Stimulated activated CD8-positive, alpha-beta memory T cell treated with anti-CD3 and anti-CD28 coated beads, Interleukin-7, amount 100 ng/mL, for 48 hours (primary cell): Measurements from ENCODE around the gene RABL2B.

ENCODE experiments used
- DNase-seq, 2 donors: peaks; one replicate each; pipeline ENCODE4 v3.0.0-alpha.2; 2020; ENCODE audit warnings: low read depth in 1 of 2; ENCODE audit errors: extremely low read depth in 1 of 2

RABL2B gene

DNA sequence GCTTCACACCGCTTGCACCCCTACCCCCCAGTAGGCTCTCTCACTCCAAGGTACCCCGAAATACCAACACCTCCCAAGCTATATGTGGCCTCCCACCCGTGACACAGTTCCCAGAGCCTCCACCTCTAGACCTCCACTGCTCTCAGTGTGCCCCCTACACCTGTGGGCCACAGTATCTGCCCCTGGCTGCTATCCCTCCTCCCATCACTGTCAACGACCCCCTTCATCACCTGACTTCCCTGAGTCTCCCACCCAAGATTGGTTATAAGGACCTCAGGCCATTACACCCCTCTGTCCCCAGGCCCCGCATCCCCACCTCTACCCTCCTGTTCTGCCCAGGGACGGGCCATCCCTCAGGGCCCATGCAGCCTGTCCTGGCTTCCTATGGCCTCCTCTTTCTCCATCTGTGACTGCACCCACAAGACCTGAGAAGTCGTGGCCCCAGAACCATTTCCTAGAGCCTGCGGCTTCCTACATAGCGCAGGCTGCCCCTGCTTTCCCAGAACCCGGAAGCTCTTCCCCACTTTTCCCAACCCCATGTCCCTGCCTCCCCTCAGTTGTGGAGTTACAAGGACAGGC lies 44.7 kb downstream of the RABL2B start:
- DNase-seq, result no peak

DNA sequence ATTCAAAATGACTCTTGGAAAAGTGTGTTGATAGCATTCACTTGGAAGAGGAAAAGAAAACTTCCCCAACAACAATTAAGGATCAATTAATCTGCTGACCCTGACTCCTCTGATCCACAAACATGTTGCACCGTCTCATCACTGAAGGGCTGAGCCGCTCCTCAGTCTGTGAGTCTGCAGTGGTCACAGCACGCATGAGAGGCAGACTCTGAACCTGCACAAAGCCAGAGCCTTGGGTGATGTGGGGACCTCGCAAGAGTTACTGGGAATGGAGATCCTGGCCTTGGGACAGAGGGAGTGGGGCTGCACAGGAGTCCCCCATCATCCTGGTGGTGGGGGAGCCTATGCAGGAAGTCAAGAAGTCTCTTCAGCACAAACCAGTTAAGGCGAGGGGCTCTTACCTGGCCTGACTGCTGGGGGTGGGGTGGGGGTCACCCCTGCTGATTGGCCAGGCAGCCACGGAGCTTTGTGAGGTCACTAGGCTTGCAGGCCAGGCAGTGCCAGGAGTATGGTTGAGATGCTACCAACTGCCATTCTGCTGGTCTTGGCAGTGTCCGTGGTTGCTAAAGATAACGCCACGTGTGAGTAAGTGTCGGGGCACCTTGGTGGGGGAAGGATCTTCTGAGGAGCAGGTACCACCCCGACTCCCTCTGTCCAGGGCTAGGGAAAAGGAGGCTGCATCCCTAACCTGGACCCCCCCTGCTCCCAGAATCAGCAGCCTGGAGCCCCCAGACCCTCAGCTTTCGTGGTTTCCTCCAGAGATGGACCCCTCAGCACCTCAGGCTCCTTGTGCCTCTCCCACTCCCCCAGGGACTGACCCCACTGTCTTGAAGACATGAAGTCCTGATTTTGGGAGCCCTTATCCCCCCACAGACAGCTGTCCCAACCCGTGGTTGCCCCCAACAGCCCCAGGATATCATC lies 45.4 kb downstream of the RABL2B start, which contains the start of gene ACR:
TSS of gene ACR (plus strand) at position 477 of the 921 bp plus-strand sequence. CDS start at position 509, 32 bp downstream.
- no peak for DNase-seq

DNA sequence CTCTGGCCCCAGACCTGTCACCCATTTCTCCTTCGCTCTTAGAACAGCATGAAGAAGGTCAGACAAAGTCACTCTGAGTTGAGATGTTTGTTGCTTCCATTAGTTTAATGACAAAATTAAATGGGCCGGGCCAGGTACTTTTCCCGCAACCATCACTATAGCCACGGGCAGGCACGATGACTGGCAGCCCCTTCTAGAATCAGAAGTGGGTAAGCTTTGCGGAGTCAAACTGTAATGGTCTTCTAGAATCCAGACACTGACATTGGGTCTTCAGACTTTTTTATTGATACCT lies 47.8 kb downstream of the RABL2B start:
- DNase-seq, result no peak

DNA sequence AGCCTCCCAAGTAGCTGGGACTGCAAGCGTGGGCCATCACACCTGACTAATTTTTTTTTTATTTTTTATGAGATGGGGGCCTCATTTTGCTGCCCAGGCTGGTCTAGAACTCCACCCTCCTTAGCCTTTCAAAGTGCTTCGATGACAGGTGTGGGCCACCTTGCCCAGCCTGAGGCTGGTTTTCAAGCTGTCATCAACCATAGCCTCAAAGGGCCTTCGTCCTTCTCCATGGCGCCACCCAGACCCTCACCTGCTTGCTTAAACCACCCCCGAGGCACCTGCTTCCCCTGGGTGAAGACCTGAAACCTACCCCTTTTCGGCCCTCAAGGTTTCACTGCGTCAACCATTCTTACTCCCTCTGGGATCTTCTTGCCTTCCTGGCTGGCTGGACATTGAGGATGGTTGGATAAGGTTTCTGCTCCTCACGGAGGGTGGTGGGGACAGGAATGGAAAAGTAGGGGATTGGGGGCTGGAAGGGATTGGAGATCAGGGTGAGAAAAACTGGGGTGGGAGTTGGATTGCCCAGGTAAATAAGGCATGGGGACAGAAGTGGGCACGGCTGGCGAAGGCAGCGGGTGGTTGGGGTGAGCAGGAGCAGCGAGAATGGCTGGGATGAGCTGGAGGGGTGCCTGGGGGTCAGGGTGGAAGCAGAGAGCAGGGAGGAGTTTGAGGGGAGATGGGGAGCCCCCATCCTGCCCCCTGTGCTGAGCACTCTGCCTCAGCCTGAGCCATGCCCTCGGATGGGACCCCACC lies 48.3 kb downstream of the RABL2B start:
- DNase-seq, result no peak

DNA sequence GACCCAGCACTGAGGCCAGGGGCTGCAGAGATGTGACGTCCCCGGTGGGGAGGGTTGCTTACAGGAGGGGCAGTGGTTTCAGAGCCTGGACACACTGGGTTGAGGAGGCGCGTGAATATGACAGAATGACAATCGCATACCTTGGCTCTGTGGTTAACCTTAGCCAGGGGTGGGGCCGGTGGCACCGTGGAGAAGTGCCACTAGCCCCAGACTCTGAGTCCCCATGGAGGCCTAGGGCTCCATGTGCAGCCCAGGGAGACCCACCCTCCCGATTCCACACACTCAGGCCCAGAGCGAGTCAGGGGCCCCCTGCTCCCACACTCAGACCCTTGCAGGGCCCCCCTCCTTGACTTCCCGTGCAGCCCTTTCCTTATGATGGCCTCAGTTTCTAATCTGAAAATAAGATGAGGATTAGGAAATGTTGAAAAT lies 49.1 kb downstream of the RABL2B start:
- no peak for DNase-seq

DNA sequence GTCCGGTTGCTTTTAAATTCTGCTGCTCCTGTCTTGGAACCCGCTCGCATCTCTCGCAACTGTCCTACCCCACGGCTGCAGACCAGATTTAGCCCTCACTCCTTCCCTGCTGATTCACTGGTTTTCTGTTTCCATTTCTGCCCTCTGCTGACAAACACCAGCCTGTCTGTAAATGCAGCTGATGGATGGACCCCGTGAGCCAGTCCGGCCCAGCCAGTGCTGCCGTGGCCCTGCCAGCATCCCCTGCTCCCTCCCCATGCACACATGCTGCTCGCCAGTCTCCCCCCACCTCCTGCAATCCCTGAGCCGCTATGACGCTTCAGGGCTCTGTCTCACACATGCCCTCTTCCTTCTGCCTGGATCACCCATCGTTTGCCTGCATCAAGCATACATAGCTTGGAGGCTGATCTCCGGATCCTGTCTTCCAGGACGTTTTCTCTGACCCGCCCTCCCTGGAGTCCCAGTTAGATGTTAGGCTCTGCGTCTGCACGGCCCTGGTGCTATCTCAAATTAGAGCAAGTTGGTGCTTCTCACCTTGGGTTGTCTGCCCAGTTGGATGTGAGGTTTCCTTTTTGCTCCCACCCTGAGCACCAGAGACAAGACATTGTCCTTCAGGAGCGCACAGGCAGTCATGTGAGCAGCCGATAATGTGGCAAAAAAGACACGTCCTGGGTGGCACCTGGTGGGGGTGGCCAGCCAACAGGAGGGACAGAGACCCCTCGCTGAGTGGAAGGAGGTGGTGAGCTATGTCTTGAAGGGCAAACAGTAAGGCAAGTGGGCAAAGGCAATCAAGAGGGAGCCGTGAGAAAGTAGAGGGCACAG lies 49.7 kb downstream of the RABL2B start:
- no peak for DNase-seq

DNA sequence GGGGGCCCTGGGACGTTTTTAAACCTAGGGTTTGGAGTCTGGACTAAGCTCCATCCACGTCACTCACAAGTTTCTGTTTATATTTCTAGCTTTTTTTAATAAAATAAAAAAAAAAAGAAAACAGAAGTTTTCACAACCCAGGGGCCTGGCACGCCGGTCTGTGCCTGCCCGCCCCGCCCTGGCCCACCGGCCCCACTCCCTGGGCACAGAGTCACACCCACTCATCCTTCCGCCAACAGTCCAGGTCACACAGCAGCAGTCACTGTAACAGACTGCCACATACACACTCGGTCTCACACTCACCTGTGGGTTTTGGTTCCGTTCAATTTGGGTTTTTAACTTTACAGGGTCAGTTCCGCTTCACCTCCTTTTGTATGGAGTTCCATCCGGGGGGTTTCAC lies 50.8 kb downstream of the RABL2B start:
- DNase-seq, result no peak

DNA sequence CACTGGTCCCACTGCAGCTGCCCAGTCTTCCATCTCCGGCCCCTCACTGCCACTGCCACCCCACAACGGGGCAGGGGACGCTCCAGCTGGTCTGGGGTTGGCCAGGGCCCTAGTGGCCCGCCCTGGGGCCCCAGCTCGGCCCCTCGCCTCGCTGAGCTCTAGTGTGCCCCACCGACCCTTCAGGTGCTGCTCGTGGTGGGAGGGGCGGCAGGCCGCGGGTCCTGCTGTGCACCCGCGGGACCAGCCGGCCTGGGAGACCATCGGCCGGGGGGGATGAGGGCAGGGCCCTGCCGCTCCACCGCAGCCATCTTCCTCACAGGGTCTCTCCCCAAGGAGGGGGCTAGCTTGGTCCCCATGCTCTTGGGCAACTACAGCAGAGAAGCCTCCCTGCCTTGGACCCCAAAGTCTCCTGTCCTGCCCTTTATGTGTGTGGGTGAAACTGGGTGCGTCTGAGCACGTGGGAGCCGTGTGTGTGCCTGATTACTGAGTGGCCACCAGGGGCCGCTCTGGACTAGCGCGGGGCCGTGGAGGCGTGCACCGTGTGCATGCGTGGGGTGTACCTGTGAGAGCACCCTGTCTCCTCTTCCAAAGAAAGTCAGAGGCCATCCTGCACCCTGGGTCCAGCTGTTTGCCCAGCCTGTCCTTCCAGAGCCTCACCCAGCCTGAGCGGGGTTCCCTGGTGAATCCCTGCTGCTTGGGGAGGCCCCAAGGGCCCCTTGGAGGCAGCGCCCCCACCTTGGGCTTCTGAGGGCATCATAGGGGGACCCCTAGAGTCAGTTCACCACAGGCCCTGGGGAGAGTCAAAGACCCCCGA lies 51.4 kb downstream of the RABL2B start:
- DNase-seq, result peak; percentile 17

DNA sequence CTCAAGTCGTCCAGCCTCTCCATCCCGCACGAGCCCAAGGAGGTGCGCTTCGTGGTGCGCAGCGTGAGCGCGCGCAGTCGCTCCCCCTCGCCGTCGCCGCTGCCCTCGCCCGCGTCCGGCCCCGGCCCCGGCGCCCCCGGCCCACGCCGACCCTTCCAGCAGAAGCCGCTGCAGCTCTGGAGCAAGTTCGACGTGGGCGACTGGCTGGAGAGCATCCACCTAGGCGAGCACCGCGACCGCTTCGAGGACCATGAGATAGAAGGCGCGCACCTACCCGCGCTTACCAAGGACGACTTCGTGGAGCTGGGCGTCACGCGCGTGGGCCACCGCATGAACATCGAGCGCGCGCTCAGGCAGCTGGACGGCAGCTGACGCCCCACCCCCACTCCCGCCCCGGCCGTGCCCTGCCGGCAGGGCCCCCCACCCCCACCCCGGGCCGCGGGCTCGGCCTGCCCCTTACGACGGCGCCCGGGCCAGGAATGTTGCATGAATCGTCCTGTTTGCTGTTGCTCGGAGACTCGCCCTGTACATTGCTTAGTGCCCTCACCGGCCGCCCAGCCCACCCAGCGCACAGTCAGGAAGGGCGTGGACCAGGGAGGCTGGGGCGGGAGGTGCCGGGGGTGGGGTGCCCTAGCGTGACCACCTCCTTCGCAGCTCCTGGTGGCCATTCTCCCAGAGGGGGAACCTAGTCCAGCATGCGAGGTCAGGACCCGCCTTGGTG lies 52.3 kb downstream of the RABL2B start:
- no peak for DNase-seq

DNA sequence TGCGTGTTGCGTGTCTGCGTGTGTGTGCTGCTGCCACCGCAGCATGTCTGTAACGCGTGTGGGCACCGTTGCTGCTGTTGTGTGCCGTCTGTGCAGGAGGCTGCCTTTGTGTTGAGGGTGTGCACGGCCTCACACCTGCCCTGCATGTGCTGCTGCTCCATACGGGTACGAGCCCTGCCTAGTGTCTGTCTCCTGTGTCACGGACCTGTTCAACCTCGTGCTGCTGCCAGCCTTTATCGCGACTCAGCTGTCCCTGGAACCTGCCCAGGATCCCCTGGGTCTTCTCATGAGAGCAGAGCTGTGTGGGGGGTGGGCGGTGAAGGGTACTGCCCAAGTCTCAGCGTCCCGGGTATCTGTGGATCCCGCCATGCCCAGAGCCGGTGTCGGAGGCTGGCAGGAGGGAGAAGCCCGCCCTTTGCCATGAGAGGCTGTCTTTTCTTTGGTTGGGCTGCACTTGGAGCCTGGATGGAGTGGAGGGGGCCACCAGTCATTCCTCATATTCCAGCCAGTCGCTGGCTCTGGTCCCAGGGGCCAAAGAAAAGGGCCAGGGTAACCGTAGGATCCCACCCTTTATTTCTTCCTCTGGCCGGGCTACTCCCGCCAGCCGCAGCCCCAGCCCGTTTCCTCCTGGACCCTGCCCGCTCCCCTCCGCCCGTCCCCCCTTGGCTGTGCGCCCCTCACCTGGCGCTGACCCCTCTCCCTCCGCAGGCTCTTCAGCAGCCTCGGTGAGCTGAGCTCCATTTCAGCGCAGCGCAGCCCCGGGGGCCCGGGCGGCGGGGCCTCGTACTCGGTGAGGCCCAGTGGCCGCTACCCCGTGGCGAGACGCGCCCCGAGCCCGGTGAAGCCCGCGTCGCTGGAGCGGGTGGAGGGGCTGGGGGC lies 53.2 kb downstream of the RABL2B start:
- DNase-seq, result no peak

DNA sequence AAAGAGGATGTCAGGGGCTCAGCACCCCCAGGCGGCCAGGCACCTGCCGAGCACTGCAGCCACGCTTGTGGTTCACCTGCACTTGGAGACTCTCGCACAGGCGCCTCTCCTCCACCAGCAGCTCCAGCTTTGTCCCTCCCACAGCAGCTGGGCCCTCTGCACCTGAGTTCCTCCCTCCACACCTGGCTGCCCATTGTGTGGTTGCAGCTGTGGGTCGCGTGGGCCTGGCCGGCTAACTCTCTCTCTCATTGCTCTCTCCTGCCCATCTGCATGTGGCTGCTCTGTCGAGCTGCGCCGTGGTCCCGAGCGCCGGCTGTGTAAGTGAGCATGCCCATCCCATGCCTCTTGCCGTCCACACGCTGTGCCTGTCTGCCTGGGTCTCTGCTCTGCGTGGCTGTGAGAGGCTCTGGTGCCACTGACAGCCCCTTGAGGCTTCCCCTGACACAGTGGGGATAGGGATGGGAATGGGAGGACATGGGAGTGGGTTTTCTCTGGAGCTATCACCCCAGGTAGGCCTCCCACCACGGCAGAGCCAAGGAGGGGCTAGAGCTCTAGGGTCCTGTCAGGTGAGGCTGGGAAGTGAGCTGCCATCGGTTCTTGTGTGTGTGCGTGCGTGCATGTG lies 53.9 kb downstream of the RABL2B start:
- DNase-seq, result no peak

DNA sequence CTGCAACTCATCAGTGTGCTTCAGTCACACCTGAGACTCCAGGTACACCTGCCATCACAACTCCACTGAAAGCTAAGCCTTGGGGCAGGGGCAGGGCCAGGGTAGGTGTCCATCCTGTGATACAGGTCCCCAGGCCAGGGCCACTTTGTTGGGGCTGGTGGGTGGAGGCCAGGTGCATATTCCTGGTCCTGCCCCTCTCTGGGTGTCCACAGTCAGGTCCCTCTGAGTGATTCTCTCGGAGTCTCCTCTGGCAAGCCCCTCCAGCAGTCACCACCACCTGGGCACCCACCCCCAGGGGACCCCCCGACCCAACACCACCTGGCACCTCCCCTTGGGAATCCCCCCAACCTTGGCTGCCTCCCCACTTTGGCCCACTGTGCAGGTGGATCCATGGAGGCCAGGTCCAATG lies 54.9 kb downstream of the RABL2B start:
- no peak for DNase-seq

DNA sequence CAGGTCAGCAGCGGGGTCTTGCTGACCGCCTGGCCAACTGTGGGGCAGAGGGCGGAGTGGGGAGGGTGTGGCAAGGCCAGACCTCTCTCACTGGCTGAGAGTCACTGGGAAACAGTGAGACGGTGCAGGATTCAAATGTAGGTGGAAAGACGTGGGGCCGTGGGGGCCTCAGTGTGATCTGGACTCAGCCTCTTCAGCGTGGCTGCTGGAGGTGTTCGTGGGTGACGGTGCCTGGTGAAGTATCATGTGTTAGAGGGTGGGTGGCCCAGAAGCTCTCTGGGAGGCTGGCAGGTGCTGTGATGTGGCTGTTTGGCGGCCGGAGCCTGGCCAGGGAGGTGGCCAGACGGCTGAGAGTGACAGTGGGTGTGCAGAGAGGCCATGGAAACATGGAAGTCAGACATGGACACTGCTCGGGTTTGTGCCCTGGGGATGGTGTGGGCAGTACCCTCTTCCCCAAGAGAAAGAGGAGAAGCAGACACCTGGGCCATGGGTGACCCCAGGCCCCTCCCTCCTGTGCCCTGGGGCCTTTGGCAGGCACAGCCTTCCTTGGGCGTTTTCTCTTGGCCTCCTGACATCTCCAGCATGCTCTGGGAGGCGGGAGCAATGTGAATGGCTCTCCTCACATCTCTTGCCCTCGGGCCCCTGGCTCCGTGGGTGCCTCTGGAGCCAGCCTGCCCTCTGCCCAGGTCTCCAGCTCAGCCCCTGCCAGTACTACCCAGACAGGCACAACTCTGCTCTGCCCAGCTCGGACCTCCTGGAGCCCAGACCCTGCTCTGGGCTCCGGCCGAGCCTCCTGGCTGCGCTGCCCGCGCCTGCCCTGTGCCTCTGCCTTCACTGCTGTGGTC lies 55.5 kb downstream of the RABL2B start:
- no peak for DNase-seq

DNA sequence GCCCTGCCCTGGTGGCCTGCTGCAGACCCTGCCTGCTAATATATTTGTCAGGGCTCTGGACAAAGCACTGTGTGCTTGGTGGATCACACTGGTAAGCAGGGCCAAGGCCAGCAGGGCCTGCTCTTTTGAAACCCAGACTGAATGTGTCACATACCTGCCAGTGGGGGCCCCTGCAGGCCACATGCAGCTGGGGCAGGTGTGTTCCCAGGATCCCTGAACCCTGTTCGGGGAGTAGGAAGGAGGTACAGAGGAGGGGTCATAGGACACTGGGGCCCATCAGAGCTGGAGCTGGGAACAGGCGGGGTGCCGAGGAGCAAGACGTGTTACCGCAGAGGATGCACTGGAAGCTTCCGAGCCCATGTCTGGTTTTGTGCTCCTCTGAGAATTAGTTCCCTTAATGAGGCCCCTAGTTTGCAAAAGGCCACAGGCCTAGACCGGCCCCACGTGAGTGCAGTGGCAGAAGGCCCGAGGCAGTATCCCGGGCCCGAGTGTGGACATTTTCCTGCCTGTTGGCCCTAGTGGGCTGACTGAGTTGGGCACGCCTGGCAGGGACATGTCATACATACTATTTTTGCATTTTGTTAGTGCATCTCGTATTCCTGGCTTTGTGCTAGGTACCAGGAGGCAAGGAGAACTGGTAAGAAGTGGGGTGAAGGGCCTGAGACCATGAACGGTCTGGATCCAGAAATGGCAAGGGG lies 56.6 kb downstream of the RABL2B start:
- DNase-seq, result no peak

DNA sequence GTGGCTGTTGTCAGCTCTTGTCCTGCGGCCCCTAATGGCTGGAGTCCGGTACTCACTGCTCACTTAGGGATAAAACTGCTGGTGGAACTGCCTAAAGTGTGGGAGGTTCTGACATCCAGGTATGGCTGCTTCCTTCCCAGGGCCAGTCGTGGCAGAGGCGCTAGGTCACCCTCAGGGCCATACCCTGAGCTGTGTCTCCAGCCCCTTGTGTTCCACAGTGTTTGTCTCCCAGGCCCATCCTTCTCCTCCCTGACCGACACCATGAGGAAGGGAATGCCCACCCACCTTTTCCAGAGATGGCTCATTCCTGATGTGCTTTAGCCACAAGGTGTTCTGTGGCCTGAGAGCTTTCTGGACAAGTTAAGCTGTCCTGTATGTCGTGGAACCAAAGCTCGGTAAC lies 57.8 kb downstream of the RABL2B start:
- DNase-seq, result no peak

DNA sequence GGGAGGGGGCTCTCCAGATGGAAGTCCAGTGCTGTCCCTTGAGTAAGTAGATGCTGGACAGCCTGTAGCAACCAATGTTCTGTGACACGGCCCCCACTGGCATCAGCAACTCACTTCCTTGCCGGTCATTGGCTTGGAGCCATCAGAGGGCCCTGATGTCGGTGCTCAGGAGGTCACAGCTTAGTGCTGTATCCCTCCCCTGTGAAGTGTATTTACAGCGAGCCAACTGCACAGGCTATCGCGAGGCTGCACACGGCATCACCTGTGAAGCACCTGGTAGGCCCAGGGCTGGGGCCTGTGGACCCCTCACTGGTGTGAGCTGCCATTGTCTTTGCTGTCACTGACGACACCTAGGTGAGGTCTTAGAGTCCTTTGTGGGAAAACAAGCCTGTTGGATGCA lies 58.8 kb downstream of the RABL2B start:
- no peak for DNase-seq

DNA sequence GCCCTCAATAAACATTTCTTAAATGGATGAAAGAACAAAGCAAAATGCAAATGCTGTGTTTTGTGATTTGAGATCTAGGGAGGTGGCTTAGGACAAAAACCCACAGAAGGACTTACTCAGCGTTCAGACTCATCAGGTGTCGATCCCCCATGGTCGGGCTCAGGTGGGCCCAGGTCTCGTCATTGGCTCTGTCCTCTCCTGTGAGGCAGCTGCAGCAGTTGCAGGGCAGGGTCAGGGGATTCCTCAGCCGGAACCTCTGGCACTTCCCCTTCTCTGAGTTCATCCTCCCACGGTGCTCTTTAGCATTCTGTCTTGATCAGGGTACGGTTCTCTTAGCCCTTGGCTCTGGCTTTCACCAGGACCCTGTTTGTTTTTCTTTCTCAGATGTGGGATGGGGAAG lies 59.4 kb downstream of the RABL2B start:
- DNase-seq, result no peak
